PC-9 (cell line): ENCODE measurements around the gene GPRC6A.

Experiments used
- CTCF ChIP-seq: fragments of 200-600 bp; sonication (generic); conservative IDR thresholded peaks from 2 replicates; pipeline ENCODE4 v1.6.1; 2017; ENCODE audit warnings: mixed run types, antibody characterized with exemption, mild to moderate bottlenecking, moderate library complexity
- EZH2 ChIP-seq: fragments of 200-600 bp; sonication (generic); IDR thresholded peaks from 2 replicates; pipeline ENCODE4 v1.8.0; 2017; ENCODE audit warnings: antibody characterized with exemption, low read depth

- TF ChIP-seq CTCF (no peak), EZH2 (no peak)
These were observed 43.9 kb upstream of the GPRC6A start for GRCh38 chr6:116872771-116873170.
